K562 (cell line): Measurements from ENCODE around the gene MPIG6B. TPM values are rescaled to one million over a fixed set of nuclear protein-coding genes. Genes with fewer than 3 reads are reported as not detected.

Experiments used
- ATAC-seq: fragments of 200-7000 bp; cut with Tn5 transposase; 3 replicates; pipeline ENCODE4 v1.9.1; 2020; ENCODE audit warnings: moderate library complexity
- BruUV-seq: library from RNA; stranded (reverse); fragments of 400-500 nt; replicated peaks from 2 replicates; lab custom pipeline; 2021; lab: Mats Ljungman, UMichigan
- CTCF ChIA-PET: fragments of 300-600 bp; formaldehyde crosslinking; extraction: SDS; loops from one replicate; lab custom pipeline; 2021; ENCODE audit warnings: low intra/inter-chr PET ratio; lab: Yijun Ruan, JAX
- POLR2A ChIA-PET: fragments of 300-600, 350-650 bp; sonication (Branson Sonifier 250); formaldehyde crosslinking; extraction: SDS; loops from one replicate; lab custom pipeline; 2021; ENCODE audit warnings: antibody characterized with exemption, inconsistent platforms; lab: Yijun Ruan, JAX
- DNase-seq, 4 experiments: peaks; one replicate each; pipeline versions ENCODE4 v3.0.0 to v3.0.0-alpha.2; 2011 to 2018; ENCODE audit warnings: low spot score in 3 of 4, mixed read lengths in 3 of 4; ENCODE audit errors: extremely low read depth in 1 of 4
- FAIRE-seq: peaks from 2 replicates; lab custom pipeline; 2011; peaks lifted over from hg19 to GRCh38; lab: Jason Lieb, UNC
- H2AFZ ChIP-seq: 2 replicates; pipeline ENCODE4 v1.6.0; 2011; ENCODE audit warnings: low read depth, low read length, control low read depth, inconsistent platforms
- H3K27ac ChIP-seq: fragments of 200-600 bp; 3 replicates; pipeline ENCODE4 v1.8.0; 2011; ENCODE audit warnings: low read depth, mild to moderate bottlenecking, control low read depth, inconsistent platforms, low read length, moderate library complexity, mixed read lengths; ENCODE audit errors: extremely low read depth
- H3K27me3 ChIP-seq, 2 experiments: fragments of 300-600 bp in 1 of 2; 2 replicates in 1 of 2; 3 replicates in 1 of 2; pipeline versions ENCODE4 v1.6.0 to v1.8.0; 2011; ENCODE audit warnings: inconsistent platforms in 2 of 2, low read length in 2 of 2, mild to moderate bottlenecking in 1 of 2, mixed read lengths in 1 of 2, moderate library complexity in 1 of 2; ENCODE audit not compliant: control insufficient read depth in 2 of 2, insufficient read depth in 2 of 2
- H3K36me3 ChIP-seq: fragments of 300-600 bp; 3 replicates; pipeline ENCODE4 v1.8.0; 2011; ENCODE audit warnings: mild to moderate bottlenecking, low read length, inconsistent platforms; ENCODE audit not compliant: control insufficient read depth, insufficient read depth
- H3K4me1 ChIP-seq, 2 experiments: fragments of 200-600 bp in 1 of 2; replicated peaks in 1 of 2; 2 replicates in 1 of 2; 3 replicates in 1 of 2; pipeline versions ENCODE4 v1.5.1 to v1.8.0; 2011; ENCODE audit warnings: inconsistent platforms in 2 of 2, low read length in 2 of 2, mild to moderate bottlenecking in 1 of 2, mixed read lengths in 1 of 2, moderate library complexity in 1 of 2; ENCODE audit not compliant: control insufficient read depth in 2 of 2, insufficient read depth in 2 of 2
- H3K4me2 ChIP-seq: 2 replicates; pipeline ENCODE4 v1.6.1; 2011; ENCODE audit warnings: low read length, control low read depth, inconsistent platforms, mixed read lengths; ENCODE audit not compliant: insufficient read depth
- H3K4me3 ChIP-seq: fragments of 200-600 bp; sonication (generic), shearing (Covaris generic); 2 replicates; pipeline ENCODE4 v1.5.1; 2016; ENCODE audit warnings: control low read depth, inconsistent platforms
- H3K79me2 ChIP-seq: fragments of 200-600 bp; 3 replicates; pipeline ENCODE4 v1.8.0; 2011; ENCODE audit warnings: low read length, inconsistent platforms; ENCODE audit not compliant: control insufficient read depth, insufficient read depth
- H3K9ac ChIP-seq, 2 experiments: 2 replicates each; pipeline versions ENCODE4 v1.6.0 to v1.6.1; 2011; ENCODE audit warnings: low read depth in 2 of 2, low read length in 2 of 2, control low read depth in 1 of 2, inconsistent platforms in 1 of 2, mild to moderate bottlenecking in 1 of 2, mixed read lengths in 1 of 2; ENCODE audit not compliant: insufficient read depth in 1 of 2
- H3K9me1 ChIP-seq: one replicate; pipeline ENCODE4 v1.6.0; 2011; ENCODE audit warnings: inconsistent platforms, mild to moderate bottlenecking, low read length, moderate library complexity; ENCODE audit not compliant: control insufficient read depth, insufficient read depth
- H3K9me3 ChIP-seq: replicated peaks from 2 replicates; pipeline ENCODE4 v1.5.1; 2011; ENCODE audit warnings: low read depth, low read length, inconsistent platforms; ENCODE audit not compliant: control insufficient read depth, insufficient read depth
- H4K20me1 ChIP-seq: replicated peaks from 2 replicates; pipeline ENCODE4 v1.6.1; 2011; ENCODE audit warnings: low read length, inconsistent platforms, mixed read lengths; ENCODE audit not compliant: control insufficient read depth, insufficient read depth
- BMI1 ChIP-seq: fragments of 150-350 bp; IDR thresholded peaks from 2 replicates; pipeline ENCODE4 v1.6.1; 2014; ENCODE audit warnings: low read length
- CC2D1A ChIP-seq: fragments of 450-650 bp; IDR thresholded peaks from 2 replicates; pipeline ENCODE4 v1.6.1; 2017; ENCODE audit warnings: mild to moderate bottlenecking
- CUX1 ChIP-seq: fragments of 200-800 bp; sonication (Bioruptor generic); IDR thresholded peaks from 2 replicates; pipeline ENCODE4 v1.6.1; 2016; ENCODE audit warnings: missing genetic modification characterization, missing compliant biosample characterization
- DPF2 ChIP-seq: fragments of 450-650 bp; IDR thresholded peaks from 2 replicates; pipeline ENCODE4 v1.6.1; 2016
- E2F3 ChIP-seq: fragments of 250-450 bp; sonication (Bioruptor Pico); IDR thresholded peaks from 2 replicates; pipeline ENCODE4 v1.4.0; 2020; ENCODE audit warnings: mild to moderate bottlenecking
- KHSRP ChIP-seq: fragments of 450-650 bp; IDR thresholded peaks from 2 replicates; pipeline ENCODE4 v1.6.1; 2017
- NBN ChIP-seq: fragments of 450-650 bp; IDR thresholded peaks from 2 replicates; pipeline ENCODE4 v1.6.1; 2016; ENCODE audit warnings: low read depth, mild to moderate bottlenecking
- TEAD1 ChIP-seq, 2 experiments: fragments of 450-650 bp in 1 of 2; sonication (generic) in 1 of 2; formaldehyde crosslinking; IDR thresholded peaks; 2 replicates each; pipeline versions ENCODE4 v1.4.0 to v1.8.0; 2020 to 2022; ENCODE audit warnings: mild to moderate bottlenecking in 2 of 2, missing genetic modification reagents in 1 of 2
- ZBTB49 ChIP-seq: sonication (generic); formaldehyde crosslinking; IDR thresholded peaks from 2 replicates; pipeline ENCODE4 v1.8.0; 2022; ENCODE audit warnings: missing genetic modification reagents, mild to moderate bottlenecking, borderline replicate concordance
- ZEB2 ChIP-seq: fragments of 450-650 bp; IDR thresholded peaks from 2 replicates; pipeline ENCODE4 v1.6.1; 2016
- WGBS: fragments of 100-300 bp; shearing (Covaris generic); methylation state at CpG from one replicate; pipeline ENCODE4 v1.1.6; 2016; ENCODE audit warnings: low coverage, mixed read lengths; ENCODE audit not compliant: insufficient coverage; ENCODE audit errors: missing lambda C conversion rate; 5-methylcytosine and 5-hydroxymethylcytosine counted together
- in situ Hi-C: fragments of 300-500 bp; cut with MboI; formaldehyde crosslinking; loops from 4 replicates; pipeline ENCODE4 v1.15.0; 2018; ENCODE audit warnings: inconsistent platforms, mixed read lengths
- intact Hi-C: fragments of 100-400 bp; cut with micrococcal nuclease; formaldehyde crosslinking; loops from 2 replicates; pipeline ENCODE4 v1.14.2; 2022
- polyA plus RNA-seq, 8 experiments: library from polyadenylated mRNA; depleted of rRNA in 4 of 8; stranded (reverse) in 5 of 8; unstranded in 3 of 8; fragments of >200 nt; fragmentation: Nextera tagmentation in 2 of 8; fragmentation: Illumina TruSeq in 1 of 8; extraction: Ambion mirVana in 2 of 8; extraction: Trizol in 1 of 8; gene quantifications; 2 replicates each; pipeline versions ENCODE4 v1.2.1 to v1.2.3, GENCODE V29; 2011 to 2014; ENCODE audit warnings: inconsistent platforms in 1 of 8, missing spikeins in 1 of 8
- total RNA-seq, 7 experiments: library from RNA; depleted of rRNA in 6 of 7; stranded (reverse); fragments of >200 nt in 6 of 7; fragmentation: Illumina TruSeq in 2 of 7; extraction: Trizol in 2 of 7; gene quantifications; 2 replicates each; pipeline versions ENCODE4 v1.2.1 to v1.2.3, GENCODE V29; 2011 to 2021; ENCODE audit warnings: low replicate concordance in 1 of 7
- TF ChIP-seq, protein P1 (sequence below): fragments of 450-650 bp; IDR thresholded peaks from 2 replicates; pipeline ENCODE4 v1.6.1; 2016
- TF ChIP-seq, protein P2 (sequence below): sonication (generic); formaldehyde crosslinking; IDR thresholded peaks from 2 replicates; pipeline ENCODE4 v1.8.0; 2022; ENCODE audit warnings: mild to moderate bottlenecking, low read depth, missing genetic modification reagents

MPIG6B gene
- total and polyA plus RNA-seq, 9 of the 15 experiments (the other 6 are each of a cell fraction or from before 2014, with no cell fraction given): 0.11 to 1.2 (median 0.28) TPM; not detected in 1

DNA sequence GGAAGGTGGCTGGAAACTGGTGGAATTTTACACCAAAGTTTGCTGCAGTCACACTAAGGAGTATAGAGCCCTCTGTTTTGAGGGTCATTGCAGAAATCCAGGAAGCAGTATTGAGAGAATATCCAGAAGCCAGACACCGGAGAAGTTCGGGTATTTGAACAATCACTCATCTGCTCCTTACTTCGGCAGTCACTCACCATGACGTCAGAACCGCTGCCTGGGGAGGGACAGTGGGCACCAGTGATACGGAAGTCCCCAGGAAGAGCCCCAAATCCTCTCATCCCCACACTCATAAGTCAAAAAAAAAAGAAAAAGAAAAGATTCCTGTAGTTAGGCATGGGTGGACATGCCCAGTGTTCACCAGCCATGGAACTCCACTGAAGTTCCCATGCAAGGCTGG is 46.3 kb upstream of the MPIG6B start (continued):
- TF ChIP-seq, protein P1, sequence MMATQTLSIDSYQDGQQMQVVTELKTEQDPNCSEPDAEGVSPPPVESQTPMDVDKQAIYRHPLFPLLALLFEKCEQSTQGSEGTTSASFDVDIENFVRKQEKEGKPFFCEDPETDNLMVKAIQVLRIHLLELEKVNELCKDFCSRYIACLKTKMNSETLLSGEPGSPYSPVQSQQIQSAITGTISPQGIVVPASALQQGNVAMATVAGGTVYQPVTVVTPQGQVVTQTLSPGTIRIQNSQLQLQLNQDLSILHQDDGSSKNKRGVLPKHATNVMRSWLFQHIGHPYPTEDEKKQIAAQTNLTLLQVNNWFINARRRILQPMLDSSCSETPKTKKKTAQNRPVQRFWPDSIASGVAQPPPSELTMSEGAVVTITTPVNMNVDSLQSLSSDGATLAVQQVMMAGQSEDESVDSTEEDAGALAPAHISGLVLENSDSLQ: peak; percentile 96
- TF ChIP-seq, protein P2, sequence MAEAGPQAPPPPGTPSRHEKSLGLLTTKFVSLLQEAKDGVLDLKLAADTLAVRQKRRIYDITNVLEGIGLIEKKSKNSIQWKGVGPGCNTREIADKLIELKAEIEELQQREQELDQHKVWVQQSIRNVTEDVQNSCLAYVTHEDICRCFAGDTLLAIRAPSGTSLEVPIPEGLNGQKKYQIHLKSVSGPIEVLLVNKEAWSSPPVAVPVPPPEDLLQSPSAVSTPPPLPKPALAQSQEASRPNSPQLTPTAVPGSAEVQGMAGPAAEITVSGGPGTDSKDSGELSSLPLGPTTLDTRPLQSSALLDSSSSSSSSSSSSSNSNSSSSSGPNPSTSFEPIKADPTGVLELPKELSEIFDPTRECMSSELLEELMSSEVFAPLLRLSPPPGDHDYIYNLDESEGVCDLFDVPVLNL (CRISPR knock-in tag): 0 out of 2 replicates have a peak, but pooled peaks have one; percentile 2
- 0 out of 2 replicates have a peak, but pooled peaks have one; percentile 62 for TF ChIP-seq NBN
- peak; percentile 46; the same call in 1 of the 2 replicates for TF ChIP-seq KHSRP
- TF ChIP-seq CC2D1A: 0 out of 2 replicates have a peak, but pooled peaks have one; percentile 31
- peak; percentile 81 for TF ChIP-seq DPF2
- 0 out of 2 replicates have a peak, but pooled peaks have one; percentile 17 for TF ChIP-seq E2F3 (CRISPR knock-in tag)

DNA sequence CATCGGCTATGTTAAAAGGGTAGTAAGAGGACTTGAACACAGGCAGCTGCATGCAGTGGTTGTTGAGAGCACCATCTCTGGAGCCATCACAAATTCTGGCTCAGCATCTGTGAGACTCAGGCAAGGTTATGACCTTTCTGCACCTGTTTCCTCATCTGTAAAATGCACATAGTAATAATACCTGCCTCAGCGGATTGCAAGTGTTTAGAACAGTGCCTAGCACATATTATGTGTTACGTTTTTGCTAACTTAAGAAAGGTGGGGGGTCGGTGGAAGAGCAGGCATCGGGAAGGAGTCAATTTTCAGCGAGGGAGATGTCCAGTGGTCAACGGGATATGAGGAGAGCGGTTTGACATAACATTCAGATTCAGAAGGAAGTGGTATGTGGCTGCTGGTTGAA is 45.2 kb upstream of the MPIG6B start:
- Histone ChIP-seq H3K4me2 (no peak overlapping the region; the same call in 1 of the 2 replicates), H3K9me1 (no peaks in the 10 kb centered on the region), H3K79me2 (no peaks in the 10 kb centered on the region), H3K27ac (no peak overlapping the region), H4K20me1 (no peaks in the 10 kb centered on the region), H3K27me3 (no peaks in the 10 kb centered on the region), H3K9me3 (no peaks in the 10 kb centered on the region), H3K36me3 (peaks cover 12% of the 10 kb centered on the region), H3K4me3 (no peak overlapping the region), H3K9ac (peak overlapping the region in 1 of 2 experiments; percentile 0; a peak in 1 of 4 replicates), H2AFZ (peak overlapping the region; percentile 16; the same call in 1 of the 2 replicates), H3K4me1 (peaks cover 9 to 15% of the 10 kb centered on the region in 2 experiments)
- DNase-seq: no peak
- FAIRE-seq: no peak
- in situ Hi-C loops (no loop called here), intact Hi-C loops (no loop called here)
- 12% methylated on average over 8 of the region's 8 CpGs for WGBS
- ATAC-seq: no peak
- ChIA-PET CTCF (no interaction called here), POLR2A (interaction anchor here (0.6 to 3.6 kb wide), 15 partner anchors 8 to 522 kb away, joined by 3 to 33 read pairs (median 4); partner anchors contain the start of genes BAG6, C6orf47, CSNK2B and GPANK1)
- no TSS peak for BruUV-seq
- TF ChIP-seq ZBTB49 (no peak), ZEB2 (0 out of 2 replicates have a peak, but pooled peaks have one; percentile 13), BMI1 (no peak), CUX1 (CRISPR knock-in tag) (no peak), TEAD1 (CRISPR knock-in tag; IDR thresholded peaks at IDR 0.05) (peak in 1 of 2 experiments; percentile 55; a peak in 1 of 4 replicates)
